ENCODE measurements around the gene GSDMA.

Gene GSDMA

GRCh38 chr17:40026816-40027613, 64.2 kb downstream of the GSDMA start:
- Histone ChIP-seq H3K9me3 (no peaks in the 10 kb centered on the region), H3K4me1 (peaks cover 15% of the 10 kb centered on the region), H3K27me3 (no peaks in the 10 kb centered on the region), H3K27ac (no peak overlapping the region), H3K36me3 (peaks cover 99% of the 10 kb centered on the region), H3K4me3 (no peak overlapping the region), H3K9ac (no peak overlapping the region), H3K4me2 (no peak overlapping the region), H4K20me1 (no peaks in the 10 kb centered on the region)
- TF ChIP-seq Cebpa-rat (IDR thresholded peaks at IDR 0.05): no peak

All from BLaER1 (cell line).